ENCODE results near the gene NSFL1C.

NSFL1C gene

DNA sequence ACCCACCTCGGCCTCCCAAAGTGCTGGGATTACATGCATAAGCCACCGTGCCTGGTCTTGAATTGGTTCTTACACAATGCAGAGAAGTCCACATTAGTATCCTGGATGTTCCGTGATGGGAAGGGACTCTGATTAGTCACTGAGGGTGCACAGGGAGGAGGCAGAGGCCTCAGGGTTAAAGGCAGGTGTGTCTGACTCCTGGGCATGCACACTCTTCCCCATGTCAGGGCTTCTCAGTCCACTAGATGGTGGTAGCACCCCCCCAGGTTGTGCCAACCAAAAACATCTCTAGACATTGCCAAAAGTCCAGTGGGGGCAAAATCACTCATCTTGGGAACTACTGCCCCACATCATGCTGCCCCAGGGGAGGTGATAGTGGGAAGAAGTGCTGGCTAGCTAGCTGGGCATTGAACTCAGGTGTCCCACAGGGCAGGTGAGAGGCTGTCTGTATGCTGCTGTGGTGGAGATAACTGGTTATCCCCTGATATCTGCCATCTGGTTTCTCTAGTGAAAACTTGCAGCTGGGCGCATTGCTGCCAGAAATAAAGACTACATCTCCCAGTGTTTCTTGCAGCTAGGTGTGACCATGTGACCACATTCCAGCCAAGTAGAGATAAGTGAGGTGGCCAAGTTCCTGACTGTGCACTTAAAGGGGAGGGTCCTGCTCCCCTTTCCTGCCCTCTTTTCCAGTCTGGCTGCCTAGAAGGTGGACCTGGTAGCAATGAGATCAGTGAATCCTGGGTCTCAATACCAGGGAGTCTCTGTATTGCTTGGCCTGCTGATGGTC, 8.4 kb upstream of the NSFL1C start:
- peaks cover 13% of the 10 kb centered on the region for H3K27me3 ChIP-seq (ENCODE audit: insufficient read depth, low read length)
- no peaks in the 10 kb centered on the region for H3K4me1 ChIP-seq (ENCODE audit: insufficient read depth, low read length)
- H2AFZ ChIP-seq (ENCODE audit: low read depth, low read length) = no peak overlapping the region
- H3K9me3 ChIP-seq (ENCODE audit: low read length) = no peaks in the 10 kb centered on the region
- no peaks in the 10 kb centered on the region for H3K36me3 ChIP-seq (ENCODE audit: insufficient read depth, low read length)
- no peak overlapping the region for H3K4me3 ChIP-seq (ENCODE audit: low read length)

DNA sequence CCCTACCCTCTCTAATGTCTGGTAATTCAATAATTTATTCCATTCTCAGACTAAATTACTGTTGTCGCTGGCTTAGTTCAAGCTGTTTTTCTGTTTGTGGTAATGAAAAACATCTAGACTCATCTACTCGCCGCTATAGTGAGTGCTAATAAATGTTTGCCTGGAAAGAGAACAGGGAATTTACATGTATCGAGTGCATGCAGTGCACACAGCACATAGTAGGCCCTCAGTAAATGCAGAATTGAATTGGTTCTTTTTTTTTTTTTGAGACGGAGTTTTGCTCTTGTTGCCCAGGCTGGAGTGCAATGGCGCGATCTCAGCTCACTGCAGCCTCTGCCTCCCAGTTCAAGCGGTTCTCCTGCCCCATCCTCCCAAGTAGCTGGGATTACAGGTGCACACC, 7.7 kb upstream of the NSFL1C start:
- Histone ChIP-seq H3K27me3 (ENCODE audit: insufficient read depth, low read length) (peaks cover 10% of the 10 kb centered on the region), H2AFZ (ENCODE audit: low read depth, low read length) (no peak overlapping the region), H3K9me3 (ENCODE audit: low read length) (no peaks in the 10 kb centered on the region), H3K36me3 (ENCODE audit: insufficient read depth, low read length) (no peaks in the 10 kb centered on the region), H3K4me3 (ENCODE audit: low read length) (no peak overlapping the region), H3K4me1 (ENCODE audit: insufficient read depth, low read length) (no peaks in the 10 kb centered on the region)

DNA sequence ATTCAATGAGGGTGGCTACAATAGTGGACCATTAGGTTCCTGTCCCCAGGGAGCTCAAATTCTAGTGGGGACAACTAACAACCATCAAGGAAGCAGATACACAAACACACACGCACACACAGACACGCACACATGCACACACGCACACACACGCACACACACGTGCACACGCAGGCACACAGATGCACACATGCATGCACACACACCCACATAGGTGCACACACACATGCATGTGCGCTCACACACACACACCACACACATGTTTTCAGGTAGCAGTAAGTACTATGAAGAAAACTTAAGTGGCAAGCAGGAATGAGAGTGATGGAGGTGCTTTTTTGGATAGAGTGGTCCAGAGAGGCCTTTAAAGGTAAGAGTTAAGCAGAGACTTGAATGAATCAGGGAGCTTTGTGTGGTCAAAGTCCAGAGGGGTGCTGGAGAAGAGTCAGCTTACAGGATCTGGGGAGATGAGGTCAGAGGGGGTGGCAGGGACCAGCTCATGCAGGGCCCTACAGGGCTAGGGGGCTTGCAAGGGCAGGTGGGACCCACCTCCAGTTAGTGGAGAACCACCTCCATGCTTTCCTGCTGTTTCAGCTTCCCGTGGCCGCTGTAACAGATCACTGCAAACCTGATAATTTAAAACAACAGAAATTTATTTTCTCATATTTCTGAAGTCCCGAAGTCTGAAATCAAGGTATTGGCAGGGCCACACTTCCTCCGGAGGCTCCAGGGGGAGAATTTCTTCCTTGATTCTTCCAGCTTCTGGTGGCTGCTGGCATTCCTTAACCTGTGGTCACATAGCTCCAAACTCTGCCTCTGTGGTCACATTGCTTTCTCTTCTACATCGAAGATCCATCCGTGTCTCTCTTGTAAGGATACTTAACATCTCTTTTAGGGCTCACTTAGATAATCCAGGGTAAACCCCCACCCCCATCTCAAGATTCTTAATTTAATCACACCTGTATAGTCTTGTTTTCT, 6.9 kb upstream of the NSFL1C start:
- peaks cover 5% of the 10 kb centered on the region for H3K27me3 ChIP-seq (ENCODE audit: insufficient read depth, low read length)
- no peaks in the 10 kb centered on the region for H3K4me1 ChIP-seq (ENCODE audit: insufficient read depth, low read length)
- H3K4me3 ChIP-seq (ENCODE audit: low read length) = no peak overlapping the region
- H3K36me3 ChIP-seq (ENCODE audit: insufficient read depth, low read length) = no peaks in the 10 kb centered on the region
- H3K9me3 ChIP-seq (ENCODE audit: low read length) = no peaks in the 10 kb centered on the region
- no peak overlapping the region for H2AFZ ChIP-seq (ENCODE audit: low read depth, low read length)

DNA sequence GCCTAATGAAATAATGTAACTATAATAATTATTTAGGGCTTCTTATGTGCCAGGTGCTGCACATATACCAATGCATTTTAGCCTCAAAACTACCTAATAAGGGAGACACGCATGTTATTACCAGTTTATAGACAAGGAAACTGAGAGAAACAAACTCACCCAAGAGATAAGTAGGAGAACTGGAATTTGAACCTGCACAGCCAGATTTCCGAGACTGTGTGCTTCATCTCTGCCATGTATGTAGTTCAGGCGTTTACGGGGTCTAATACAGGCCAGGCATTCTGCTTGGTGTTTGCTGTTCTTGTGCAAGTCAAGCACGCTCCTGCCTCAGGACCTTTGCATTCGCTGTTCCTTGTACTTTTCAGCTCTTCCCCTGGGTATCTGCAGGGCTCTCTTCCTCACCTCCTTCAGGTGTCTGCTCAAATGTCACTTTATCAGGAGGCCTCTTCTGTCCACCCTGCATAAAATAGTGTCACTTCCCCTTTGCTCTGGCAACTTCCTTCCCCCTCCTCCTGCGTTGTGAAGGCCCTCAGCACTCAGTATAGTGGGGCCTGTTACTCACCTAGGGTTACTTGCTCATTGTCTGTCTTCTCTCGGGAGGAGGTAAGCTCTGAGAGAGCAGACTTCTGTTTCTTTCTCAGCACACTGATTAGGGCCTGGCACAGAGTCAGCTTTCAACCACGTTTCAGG, 6.1 kb upstream of the NSFL1C start:
- Histone ChIP-seq H3K4me3 (ENCODE audit: low read length) (no peak overlapping the region), H3K9me3 (ENCODE audit: low read length) (no peaks in the 10 kb centered on the region), H3K27me3 (ENCODE audit: insufficient read depth, low read length) (peaks cover 5% of the 10 kb centered on the region), H3K36me3 (ENCODE audit: insufficient read depth, low read length) (no peaks in the 10 kb centered on the region), H2AFZ (ENCODE audit: low read depth, low read length) (no peak overlapping the region), H3K4me1 (ENCODE audit: insufficient read depth, low read length) (no peaks in the 10 kb centered on the region)

DNA sequence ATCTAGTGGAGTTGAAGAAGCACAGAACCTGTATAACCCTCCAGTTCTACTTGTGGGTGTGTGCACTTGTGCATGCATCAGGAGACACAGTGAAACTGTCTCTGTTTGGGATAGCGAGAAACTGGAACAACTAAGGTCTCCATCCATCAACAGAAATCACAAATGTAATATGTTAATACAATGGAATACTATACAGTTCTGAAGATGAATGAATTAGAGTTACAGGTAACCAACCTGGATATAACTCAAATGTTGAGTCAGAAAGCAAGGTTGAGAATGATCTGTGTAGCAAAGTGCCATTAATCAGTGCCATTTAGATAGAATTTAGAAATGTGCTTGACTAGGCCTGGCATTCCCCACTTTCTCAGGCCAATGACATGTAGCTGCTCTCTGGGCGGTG, 4.6 kb upstream of the NSFL1C start:
- H2AFZ ChIP-seq (ENCODE audit: low read depth, low read length) = no peak overlapping the region
- peaks cover 5% of the 10 kb centered on the region for H3K4me1 ChIP-seq (ENCODE audit: insufficient read depth, low read length)
- H3K36me3 ChIP-seq (ENCODE audit: insufficient read depth, low read length) = no peaks in the 10 kb centered on the region
- H3K4me3 ChIP-seq (ENCODE audit: low read length) = no peak overlapping the region
- H3K27me3 ChIP-seq (ENCODE audit: insufficient read depth, low read length) = no peaks in the 10 kb centered on the region
- no peaks in the 10 kb centered on the region for H3K9me3 ChIP-seq (ENCODE audit: low read length)

DNA sequence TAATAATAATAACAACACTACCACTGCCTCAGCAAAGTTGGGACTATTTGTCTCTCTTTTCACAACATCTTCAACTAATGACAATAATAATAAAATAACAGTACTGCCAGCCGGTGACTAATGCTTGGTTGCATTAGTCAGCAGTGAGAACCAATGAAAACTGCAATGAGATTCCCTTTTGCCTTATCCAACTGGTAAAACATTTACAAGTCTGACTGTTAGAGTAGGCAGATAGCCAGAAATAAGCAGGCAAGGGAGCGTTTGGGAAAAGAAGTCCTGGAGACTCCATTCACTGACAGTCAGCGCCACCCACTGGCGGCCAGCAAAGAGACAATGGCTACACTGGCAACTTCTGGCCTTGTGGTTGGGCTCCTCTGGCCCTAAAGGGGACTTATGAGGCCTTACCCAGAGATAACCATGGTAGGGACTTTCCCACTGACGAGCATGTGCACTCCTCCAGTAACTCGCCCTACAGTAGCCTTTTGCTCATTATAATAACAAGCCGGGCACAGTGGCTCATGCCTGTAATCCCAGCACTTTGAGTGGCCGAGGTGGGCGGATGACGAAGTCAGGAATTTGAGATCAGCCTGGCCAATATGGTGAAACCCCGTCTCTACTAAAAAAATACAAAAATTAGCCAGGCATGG, 3.4 kb upstream of the NSFL1C start:
- H3K9me3 ChIP-seq (ENCODE audit: low read length) = no peaks in the 10 kb centered on the region
- H3K27me3 ChIP-seq (ENCODE audit: insufficient read depth, low read length) = no peaks in the 10 kb centered on the region
- no peak overlapping the region for H2AFZ ChIP-seq (ENCODE audit: low read depth, low read length)
- H3K36me3 ChIP-seq (ENCODE audit: insufficient read depth, low read length) = no peaks in the 10 kb centered on the region
- no peak overlapping the region for H3K4me3 ChIP-seq (ENCODE audit: low read length)
- peaks cover 15% of the 10 kb centered on the region for H3K4me1 ChIP-seq (ENCODE audit: insufficient read depth, low read length)

DNA sequence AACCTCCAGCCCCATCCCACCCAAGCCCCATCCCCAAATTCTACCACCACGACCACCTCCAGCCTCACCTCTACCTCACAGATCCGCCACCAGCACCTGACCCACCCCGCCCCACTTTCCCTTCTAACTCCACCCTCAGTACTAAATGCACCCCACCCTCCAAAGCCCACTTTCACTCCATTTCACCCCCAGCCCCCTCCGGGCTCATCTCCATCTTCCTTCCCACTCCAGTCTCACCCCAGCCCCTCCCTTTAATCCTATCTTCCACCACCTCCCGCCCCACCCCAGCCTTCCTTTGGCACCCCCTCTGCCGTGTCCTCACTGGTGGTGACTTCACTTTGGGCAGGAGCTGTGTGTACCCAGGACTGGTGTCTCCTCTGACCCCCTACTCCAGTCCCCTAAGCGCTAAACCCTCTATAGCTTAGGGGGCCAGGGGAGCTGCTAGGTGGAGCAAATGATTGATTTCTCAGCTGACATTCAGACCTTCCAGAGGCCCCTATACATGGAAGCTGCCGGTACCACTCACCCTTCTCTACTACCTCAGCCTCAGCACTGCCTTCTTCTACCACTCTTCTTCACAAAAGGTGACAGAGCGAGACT, 2.8 kb upstream of the NSFL1C start:
- Histone ChIP-seq H3K9me3 (ENCODE audit: low read length) (no peaks in the 10 kb centered on the region), H2AFZ (ENCODE audit: low read depth, low read length) (no peak overlapping the region), H3K27me3 (ENCODE audit: insufficient read depth, low read length) (no peaks in the 10 kb centered on the region), H3K36me3 (ENCODE audit: insufficient read depth, low read length) (peaks cover under 1% of the 10 kb centered on the region), H3K4me1 (ENCODE audit: insufficient read depth, low read length) (peaks cover 18% of the 10 kb centered on the region), H3K4me3 (ENCODE audit: low read length) (no peak overlapping the region)

DNA sequence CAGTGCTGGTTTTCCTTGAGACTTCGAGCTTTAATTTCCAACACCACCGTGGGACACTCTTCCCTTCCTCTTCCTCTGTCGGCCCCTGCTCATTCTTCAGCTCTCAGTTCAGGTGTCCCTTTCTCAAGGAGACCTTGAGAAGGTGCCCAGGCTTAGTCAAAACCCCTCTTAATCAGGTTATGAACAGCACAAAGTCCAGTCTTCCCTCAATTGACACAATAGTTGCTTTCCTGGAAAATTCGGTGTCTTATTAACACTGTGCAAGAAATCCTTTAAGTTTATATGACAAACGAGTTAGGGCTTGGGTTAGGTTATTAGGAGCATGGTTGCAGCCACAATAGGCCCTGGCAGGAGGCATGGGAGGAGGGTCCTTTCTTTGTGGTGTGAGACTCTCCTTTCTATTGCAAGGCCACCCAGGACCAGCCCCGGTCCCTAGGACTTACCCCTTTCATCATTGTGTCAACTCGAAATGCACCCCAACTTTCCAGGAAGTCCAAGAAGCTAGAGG, 1.5 kb upstream of the NSFL1C start:
- peaks cover 18% of the 10 kb centered on the region for H3K4me1 ChIP-seq (ENCODE audit: insufficient read depth, low read length)
- H3K36me3 ChIP-seq (ENCODE audit: insufficient read depth, low read length) = peaks cover 12% of the 10 kb centered on the region
- H3K9me3 ChIP-seq (ENCODE audit: low read length) = no peaks in the 10 kb centered on the region
- no peak overlapping the region for H3K4me3 ChIP-seq (ENCODE audit: low read length)
- H3K27me3 ChIP-seq (ENCODE audit: insufficient read depth, low read length) = no peaks in the 10 kb centered on the region
- H2AFZ ChIP-seq (ENCODE audit: low read depth, low read length) = no peak overlapping the region

DNA sequence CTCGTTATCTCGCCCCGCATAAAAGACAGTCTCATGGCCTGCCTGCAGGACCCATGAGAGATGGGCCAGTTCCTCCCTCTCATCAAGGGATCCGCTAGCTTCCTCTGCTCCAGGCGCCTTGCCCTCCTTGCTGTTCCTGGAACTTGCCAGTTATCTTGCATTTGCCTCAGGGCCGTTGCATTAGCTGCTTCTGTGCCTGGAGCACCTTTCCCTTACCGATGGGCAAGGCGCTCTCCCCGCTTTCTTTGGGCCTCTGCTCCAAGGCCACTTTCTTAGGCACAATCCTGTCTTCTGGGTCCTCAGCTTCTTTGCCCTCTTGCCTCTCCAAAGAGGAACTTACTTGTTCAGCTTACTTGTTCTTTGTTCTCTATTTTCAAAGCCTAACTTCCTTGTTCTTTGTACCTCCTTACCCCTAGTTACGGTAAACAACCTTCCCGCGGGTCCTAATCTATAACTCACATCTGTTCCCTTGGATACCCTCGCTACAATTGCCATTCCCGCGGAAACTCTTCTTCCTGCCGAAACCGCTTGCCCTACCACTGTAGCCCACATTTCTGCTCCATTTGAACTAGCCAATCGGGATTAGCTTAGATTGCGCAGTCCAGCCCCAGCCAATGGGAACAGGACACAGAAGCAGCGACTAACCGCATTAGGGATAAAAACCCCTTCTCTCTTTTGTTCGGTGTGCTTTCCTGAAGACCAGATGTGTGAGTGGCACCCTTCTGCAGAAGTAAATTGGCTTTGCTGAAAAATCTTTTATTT, 887 bp upstream of the NSFL1C start:
- H3K27me3 ChIP-seq (ENCODE audit: insufficient read depth, low read length) = no peaks in the 10 kb centered on the region
- no peaks in the 10 kb centered on the region for H3K9me3 ChIP-seq (ENCODE audit: low read length)
- peak overlapping the region; percentile 36 for H3K4me3 ChIP-seq (ENCODE audit: low read length)
- H3K36me3 ChIP-seq (ENCODE audit: insufficient read depth, low read length) = peaks cover 18% of the 10 kb centered on the region
- peaks cover 18% of the 10 kb centered on the region for H3K4me1 ChIP-seq (ENCODE audit: insufficient read depth, low read length)
- peak overlapping the region; percentile 48 for H2AFZ ChIP-seq (ENCODE audit: low read depth, low read length)

DNA sequence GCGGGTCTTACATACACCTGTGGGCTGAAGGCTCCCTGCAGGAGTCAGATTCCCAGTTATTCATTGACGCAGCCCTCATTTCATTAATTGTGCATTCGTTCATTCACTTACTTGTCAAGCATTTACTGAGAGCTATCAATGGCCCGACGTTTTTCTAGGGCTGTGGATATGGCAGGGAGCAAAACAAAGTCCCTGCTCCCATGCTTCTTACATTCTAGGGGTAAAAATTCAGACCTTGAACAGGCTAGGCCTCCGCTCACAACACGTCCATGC, 369 bp upstream of the NSFL1C start:
- Histone ChIP-seq H3K4me3 (ENCODE audit: low read length) (peak overlapping the region; percentile 36), H3K27me3 (ENCODE audit: insufficient read depth, low read length) (no peaks in the 10 kb centered on the region), H2AFZ (ENCODE audit: low read depth, low read length) (peak overlapping the region; percentile 48), H3K36me3 (ENCODE audit: insufficient read depth, low read length) (peaks cover 18% of the 10 kb centered on the region), H3K9me3 (ENCODE audit: low read length) (no peaks in the 10 kb centered on the region), H3K4me1 (ENCODE audit: insufficient read depth, low read length) (peaks cover 18% of the 10 kb centered on the region)

DNA sequence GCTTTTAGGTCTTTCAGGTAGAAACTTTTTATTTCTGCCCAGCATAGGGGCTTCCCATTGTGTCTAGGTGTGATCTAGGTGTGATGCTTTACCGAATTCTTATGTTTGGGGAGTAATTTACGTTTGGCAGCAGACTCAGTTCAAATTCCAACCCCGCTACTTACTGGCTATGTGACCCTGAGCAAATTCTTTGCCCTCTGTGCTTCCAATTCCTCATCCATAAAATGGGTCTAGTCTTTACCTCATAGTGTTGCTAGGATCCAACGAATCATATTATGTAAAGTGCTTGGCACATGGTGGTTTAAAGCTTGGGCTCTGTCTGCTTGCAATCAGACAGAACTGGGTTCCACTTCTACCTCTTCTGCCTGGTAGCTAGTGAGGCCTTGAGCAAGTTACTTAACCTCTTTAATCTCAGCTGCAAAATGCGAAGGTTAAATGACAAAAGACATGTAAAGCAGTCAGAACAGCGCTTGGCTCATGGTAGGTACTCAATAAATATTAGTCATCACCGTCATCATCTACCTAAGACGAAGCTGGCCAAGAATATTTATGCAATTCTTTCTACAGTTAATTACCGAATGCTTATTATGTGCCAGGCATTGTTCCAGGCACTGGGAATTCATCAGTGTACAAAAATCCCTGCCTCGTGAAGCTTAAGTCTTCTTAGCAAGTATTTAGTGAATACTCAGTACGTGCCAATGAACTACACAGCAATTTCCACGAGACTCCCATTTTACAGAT, 1.0 kb downstream of the NSFL1C start:
- H3K27me3 ChIP-seq (ENCODE audit: insufficient read depth, low read length) = no peaks in the 10 kb centered on the region
- peak overlapping the region; percentile 86 for H3K4me3 ChIP-seq (ENCODE audit: low read length)
- H3K4me1 ChIP-seq (ENCODE audit: insufficient read depth, low read length) = peaks cover 18% of the 10 kb centered on the region
- H3K9me3 ChIP-seq (ENCODE audit: low read length) = no peaks in the 10 kb centered on the region
- peak overlapping the region; percentile 90 for H2AFZ ChIP-seq (ENCODE audit: low read depth, low read length)
- H3K36me3 ChIP-seq (ENCODE audit: insufficient read depth, low read length) = peaks cover 24% of the 10 kb centered on the region

All from neuron (in vitro differentiated cells).